ENCODE measurements around the gene S100A5. TPM values are rescaled to one million over a fixed set of nuclear protein-coding genes. Genes with fewer than 3 reads are reported as not detected.
A peak's percentile ranks its signal among the peaks of the same experiment; 100 is the strongest.

S100A5 gene
- total RNA-seq, 2 donors from 2014 or later, result not detected

DNA sequence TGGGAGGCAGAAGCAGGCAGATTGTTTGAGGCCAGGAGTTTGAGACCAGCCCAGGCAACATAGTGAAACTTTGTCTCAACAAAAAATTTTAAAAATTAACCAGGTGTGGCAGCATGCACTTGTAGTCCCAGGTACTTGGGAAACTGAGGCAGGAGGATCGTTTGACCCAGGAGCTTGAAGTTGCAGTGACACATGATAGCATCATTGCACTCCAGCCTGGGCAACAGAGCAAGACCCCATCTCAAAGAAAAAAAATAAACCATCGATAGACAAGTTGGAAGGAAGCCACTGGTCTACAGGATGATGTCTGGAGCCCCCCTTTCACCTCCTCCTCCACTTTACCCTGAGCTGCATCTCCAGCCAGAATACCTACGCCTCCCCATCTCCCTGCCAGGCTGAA, 21.5 kb downstream of the S100A5 start:
- peak; percentile 16 for DNase-seq
- no peak overlapping the region for H3K4me3 ChIP-seq
- H3K36me3 ChIP-seq, result no peaks in the 10 kb centered on the region
- H3K27me3 ChIP-seq, result no peaks in the 10 kb centered on the region
- intact Hi-C loops (cut with DNase I), result no loop called here
- H3K9ac ChIP-seq (ENCODE audit: low read depth in 2 of 2, low read length in 2 of 2), result no peak overlapping the region
- H3K4me1 ChIP-seq, result peaks cover 10% of the 10 kb centered on the region
- H3K27ac ChIP-seq, result no peak overlapping the region
- no peaks in the 10 kb centered on the region for H3K9me3 ChIP-seq
- no peak for TF ChIP-seq CTCF (IDR thresholded peaks at IDR 0.05)

DNA sequence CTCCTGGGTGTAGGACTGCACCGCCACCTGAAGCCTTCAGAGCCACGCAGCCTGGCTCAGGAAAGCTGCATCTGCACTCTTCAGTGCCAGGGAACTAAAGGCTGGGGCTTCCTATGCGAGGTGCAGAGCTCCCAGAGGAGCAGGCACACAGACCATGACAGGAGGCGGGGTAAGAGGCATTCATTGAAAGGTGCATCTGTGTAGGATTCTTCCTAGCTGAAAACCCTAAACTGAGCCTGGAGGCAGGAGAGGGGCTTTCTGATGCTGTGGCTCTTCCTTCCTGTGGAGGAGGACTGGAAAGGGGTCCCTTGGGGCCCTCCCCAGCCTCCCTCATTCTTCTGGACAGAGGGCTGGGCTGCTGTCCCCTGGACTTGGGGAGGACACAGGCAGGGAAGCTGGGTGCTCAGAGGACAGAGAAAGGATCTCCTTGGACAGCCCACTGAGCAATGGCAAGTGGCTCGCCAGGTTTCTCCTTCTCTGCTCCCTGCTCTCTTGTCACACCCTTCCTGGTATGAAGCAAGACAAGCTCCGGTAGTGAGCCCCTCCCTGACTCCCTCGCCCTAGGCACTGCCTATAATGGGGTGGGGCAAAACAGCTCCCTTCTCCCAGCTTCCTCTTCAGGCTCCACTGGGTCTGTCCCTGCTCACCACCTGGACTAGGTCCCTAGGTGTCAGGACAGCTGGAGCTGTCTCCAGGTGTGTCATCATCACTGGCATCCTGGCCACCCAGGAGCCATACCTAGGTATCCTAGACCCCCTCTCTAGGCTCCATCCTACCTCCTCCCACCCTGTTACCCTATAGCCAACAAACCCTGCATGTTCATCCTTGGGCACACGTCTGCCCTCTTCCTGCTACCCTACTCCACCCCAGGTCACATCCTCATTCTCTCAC, 25.0 kb downstream of the S100A5 start:
- Histone ChIP-seq H3K4me3 (no peak overlapping the region), H3K36me3 (no peaks in the 10 kb centered on the region), H3K9ac (ENCODE audit: low read depth in 2 of 2, low read length in 2 of 2) (peak overlapping the region; percentile 53 to 87), H3K27me3 (no peaks in the 10 kb centered on the region), H3K9me3 (no peaks in the 10 kb centered on the region), H3K4me1 (peaks cover 10% of the 10 kb centered on the region), H3K27ac (peak overlapping the region; percentile 74)
- intact Hi-C loops (cut with DNase I), result no loop called here
- peak; percentile 93 for DNase-seq
- no peak for TF ChIP-seq CTCF (IDR thresholded peaks at IDR 0.05)

DNA sequence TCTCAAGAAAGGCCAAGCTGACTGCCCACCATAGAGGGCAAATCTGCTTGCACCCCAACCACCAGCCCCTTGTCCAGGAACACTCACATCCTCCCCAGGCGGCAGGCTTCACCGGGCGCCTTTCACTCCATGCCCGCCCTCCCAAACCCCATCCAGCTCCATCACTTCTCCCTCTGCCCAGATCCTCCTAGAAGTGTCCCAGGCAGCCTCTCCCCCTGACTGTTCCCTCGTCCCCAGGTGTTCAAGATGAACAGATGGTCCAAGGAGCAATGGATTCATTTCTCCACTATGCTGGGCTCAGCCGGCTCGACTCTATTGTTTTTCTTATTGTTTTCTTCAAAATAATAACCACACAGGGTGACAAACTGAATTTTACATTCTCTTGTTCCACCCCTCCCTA, 27.1 kb downstream of the S100A5 start:
- TF ChIP-seq CTCF (IDR thresholded peaks at IDR 0.05), result no peak
- DNase-seq, result no peak

GRCh38 chr1:153513023-153513422, 27.7 kb downstream of the S100A5 start:
- H3K9ac ChIP-seq (ENCODE audit: low read depth in 2 of 2, low read length in 2 of 2), result no peak overlapping the region
- no peaks in the 10 kb centered on the region for H3K27me3 ChIP-seq
- DNase-seq, result no peak
- TF ChIP-seq CTCF (IDR thresholded peaks at IDR 0.05), result no peak
- H3K27ac ChIP-seq, result no peak overlapping the region
- no peaks in the 10 kb centered on the region for H3K36me3 ChIP-seq
- peaks cover 10% of the 10 kb centered on the region for H3K4me1 ChIP-seq
- intact Hi-C loops (cut with DNase I), result loop anchor here (5.0 kb wide), 1 partner anchor 104 kb away; the partner anchor contains the start of gene S100A14
- H3K4me3 ChIP-seq, result no peak overlapping the region
- H3K9me3 ChIP-seq, result no peaks in the 10 kb centered on the region

More for the DNA sequence above, 27.1 kb downstream of the S100A5 start:
- Histone ChIP-seq H3K4me1 (peaks cover 10% of the 10 kb centered on the region), H3K27me3 (no peaks in the 10 kb centered on the region), H3K36me3 (no peaks in the 10 kb centered on the region), H3K9ac (ENCODE audit: low read depth in 2 of 2, low read length in 2 of 2) (no peak overlapping the region), H3K9me3 (no peaks in the 10 kb centered on the region), H3K4me3 (no peak overlapping the region), H3K27ac (no peak overlapping the region)
- intact Hi-C loops (cut with DNase I), result loop anchor here (5.0 kb wide), 1 partner anchor 104 kb away; the partner anchor contains the start of gene S100A14

- peaks cover 4% of the 10 kb centered on the region for H3K4me1 ChIP-seq
- H3K27ac ChIP-seq, result no peak overlapping the region
- H3K9ac ChIP-seq (ENCODE audit: low read depth in 2 of 2, low read length in 2 of 2), result no peak overlapping the region
- H3K36me3 ChIP-seq, result no peaks in the 10 kb centered on the region
- no peaks in the 10 kb centered on the region for H3K27me3 ChIP-seq
- H3K4me3 ChIP-seq, result no peak overlapping the region
- TF ChIP-seq CTCF (IDR thresholded peaks at IDR 0.05), result peak; percentile 75
- peak; percentile 91 for DNase-seq
- intact Hi-C loops (cut with DNase I), result loop anchor here (2.0 to 5.0 kb wide), 2 partner anchors 58 to 106 kb away; partner anchors contain the start of gene S100A14
- H3K9me3 ChIP-seq, result no peaks in the 10 kb centered on the region
Observed at GRCh38 chr1:153510984-153511410, 29.7 kb downstream of the S100A5 start.
